ENCODE data around the gene IFFO2.

DNA sequence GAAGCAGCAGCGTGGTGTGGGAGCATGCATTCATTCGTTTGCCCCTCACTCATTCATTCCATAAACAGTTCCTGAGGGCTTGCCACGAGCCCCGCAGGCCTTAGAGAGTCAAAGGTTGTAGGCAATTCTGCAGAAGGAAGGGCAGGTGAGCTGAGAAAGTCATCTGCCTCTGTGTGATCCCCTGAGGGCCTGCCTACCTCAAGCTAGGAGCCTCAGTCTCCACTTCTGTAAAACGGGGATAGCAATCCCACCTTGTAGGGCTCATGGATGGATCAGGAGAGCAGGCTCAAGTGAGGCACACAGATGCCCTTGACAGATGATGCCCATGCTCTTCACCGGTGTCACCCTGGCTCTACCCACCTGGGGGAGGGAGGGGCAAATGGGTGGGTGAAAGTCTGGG lies 27.5 kb downstream of the IFFO2 start:
- TF ChIP-seq CTCF (IDR thresholded peaks at IDR 0.05) (no peak), ZFX (IDR thresholded peaks at IDR 0.05; ENCODE audit: borderline replicate concordance) (no peak)

All from 22Rv1 (cell line).